DOHH2 (cell line): ENCODE results near the gene ARSK.

Experiments used
- CTCF ChIP-seq: fragments of 200-600 bp; sonication (generic); IDR thresholded peaks from one replicate; pipeline ENCODE4 v1.5.1; 2014; ENCODE audit warnings: antibody characterized with exemption, mild to moderate bottlenecking, low read depth, low read length; ENCODE audit not compliant: poor library complexity, severe bottlenecking
- EZH2phosphoT487 ChIP-seq: fragments of 200-600 bp; sonication (generic); IDR thresholded peaks from 2 replicates; pipeline ENCODE4 v1.6.1; 2017; ENCODE audit warnings: borderline replicate concordance, mild to moderate bottlenecking, antibody characterized with exemption, low read length, moderate library complexity, mixed read lengths

- TF ChIP-seq CTCF (no peak), EZH2phosphoT487 (no peak)
Measured at GRCh38 chr5:95524423-95524822, 30.5 kb upstream of the ARSK start.
